Loucy (cell line): ENCODE results near the gene TUBB4B.

Experiments
- H2AFZ ChIP-seq: fragments of 200-600 bp; sonication (generic); 2 replicates; pipeline ENCODE4 v1.6.0; 2016; ENCODE audit warnings: antibody characterized with exemption, mild to moderate bottlenecking, low read length, moderate library complexity
- H3F3A ChIP-seq: fragments of 200-600 bp; 2 replicates; pipeline ENCODE4 v1.6.0; 2016; ENCODE audit warnings: antibody characterized with exemption, low read depth, mild to moderate bottlenecking
- H3K27me3 ChIP-seq: fragments of 200-600 bp; sonication (generic); 2 replicates; pipeline ENCODE4 v1.6.1; 2014; ENCODE audit warnings: low read length, mild to moderate bottlenecking; ENCODE audit not compliant: insufficient read depth, poor library complexity, severe bottlenecking
- H3K36me3 ChIP-seq: fragments of 200-600 bp; sonication (generic); 2 replicates; pipeline ENCODE4 v1.6.1; 2016; ENCODE audit warnings: low read length; ENCODE audit not compliant: insufficient read depth
- H3K4me1 ChIP-seq: fragments of 200-600 bp; sonication (generic); 2 replicates; pipeline ENCODE4 v1.5.1; 2014; ENCODE audit warnings: low read length, mild to moderate bottlenecking; ENCODE audit not compliant: insufficient read depth, poor library complexity, severe bottlenecking
- H3K4me2 ChIP-seq: fragments of 200-600 bp; sonication (generic); 2 replicates; pipeline ENCODE4 v1.6.0; 2014; ENCODE audit warnings: antibody characterized with exemption, low read length, low read depth, mild to moderate bottlenecking; ENCODE audit not compliant: poor library complexity, severe bottlenecking
- H3K4me3 ChIP-seq: fragments of 200-600 bp; sonication (generic); 2 replicates; pipeline ENCODE4 v1.5.1; 2014; ENCODE audit warnings: low read length, mild to moderate bottlenecking, mixed read lengths; ENCODE audit not compliant: poor library complexity, severe bottlenecking
- H3K79me2 ChIP-seq: fragments of 200-600 bp; sonication (generic); 2 replicates; pipeline ENCODE4 v1.6.1; 2014; ENCODE audit warnings: low read length; ENCODE audit not compliant: insufficient read depth
- H3K9ac ChIP-seq: fragments of 200-600 bp; sonication (generic); 2 replicates; pipeline ENCODE4 v1.6.0; 2014; ENCODE audit warnings: mild to moderate bottlenecking, low read depth, low read length, moderate library complexity; ENCODE audit not compliant: poor library complexity, severe bottlenecking
- H3K9me2 ChIP-seq: fragments of 200-600 bp; sonication (generic); replicated peaks from 2 replicates; pipeline ENCODE4 v1.6.1; 2016; ENCODE audit warnings: low read depth, low read length, mixed read lengths
- H3K9me3 ChIP-seq: fragments of 200-600 bp; sonication (generic); 2 replicates; pipeline ENCODE4 v1.6.1; 2014; ENCODE audit warnings: mild to moderate bottlenecking, antibody characterized with exemption, low read length, low read depth; ENCODE audit not compliant: insufficient read depth
- H4K20me1 ChIP-seq: fragments of 200-600 bp; sonication (generic); 2 replicates; pipeline ENCODE4 v1.6.0; 2014; ENCODE audit warnings: antibody characterized with exemption, low read length, mild to moderate bottlenecking; ENCODE audit not compliant: insufficient read depth, poor library complexity, severe bottlenecking
- CTCF ChIP-seq: fragments of 200-600 bp; sonication (generic); conservative IDR thresholded peaks from 2 replicates; pipeline ENCODE4 v1.5.1; 2014; ENCODE audit warnings: mild to moderate bottlenecking, antibody characterized with exemption, low read length
- EZH2phosphoT487 ChIP-seq: fragments of 200-600 bp; IDR thresholded peaks from 2 replicates; pipeline ENCODE4 v1.6.1; 2018; ENCODE audit warnings: antibody characterized with exemption, mild to moderate bottlenecking, moderate library complexity, borderline replicate concordance

TUBB4B gene

GRCh38 chr9:137225699-137226331 lies 15.3 kb upstream of the TUBB4B start:
- Histone ChIP-seq H3K9ac (peak overlapping the region; percentile 97), H3K4me1 (peaks cover 21% of the 10 kb centered on the region), H3K9me2 (no peaks in the 10 kb centered on the region), H3K9me3 (no peaks in the 10 kb centered on the region), H3F3A (no peaks in the 10 kb centered on the region), H3K4me2 (peak overlapping the region; percentile 98), H3K36me3 (no peaks in the 10 kb centered on the region), H2AFZ (no peak overlapping the region), H3K4me3 (no peak overlapping the region), H4K20me1 (no peaks in the 10 kb centered on the region), H3K79me2 (no peaks in the 10 kb centered on the region), H3K27me3 (no peaks in the 10 kb centered on the region)
- TF ChIP-seq CTCF (no peak), EZH2phosphoT487 (no peak)

GRCh38 chr9:137226338-137227053 lies 14.6 kb upstream of the TUBB4B start:
- Histone ChIP-seq H3K4me2 (no peak overlapping the region), H2AFZ (no peak overlapping the region), H3K79me2 (no peaks in the 10 kb centered on the region), H3K4me1 (peaks cover 21% of the 10 kb centered on the region), H3K27me3 (no peaks in the 10 kb centered on the region), H3K9ac (peak overlapping the region; percentile 36), H3K4me3 (no peak overlapping the region), H3K9me2 (no peaks in the 10 kb centered on the region), H3K36me3 (no peaks in the 10 kb centered on the region), H3K9me3 (no peaks in the 10 kb centered on the region), H3F3A (no peaks in the 10 kb centered on the region), H4K20me1 (no peaks in the 10 kb centered on the region)
- no peak for TF ChIP-seq CTCF
- no peak for TF ChIP-seq EZH2phosphoT487

- peak within 1 kb of the TSS; percentile 36 for H3K9ac ChIP-seq
- TF ChIP-seq CTCF (peak; percentile 89), EZH2phosphoT487 (no peak)
Observed at GRCh38 chr9:137227054-137227852, 13.8 kb upstream of the TUBB4B start, which contains the start of gene RNF224. Gene RNF224 (plus strand): TSS chr9:137227502. CDS start chr9:137228336, 834 bp downstream.

More at GRCh38 chr9:137227054-137227852, 13.8 kb upstream of the TUBB4B start, which contains the start of gene RNF224:
- no peak within 1 kb of the TSS for H3K4me2 ChIP-seq
- no peaks in the 10 kb centered on the region for H3F3A ChIP-seq
- no peaks in the 10 kb centered on the region for H3K79me2 ChIP-seq
- no peaks in the 10 kb centered on the region for H3K27me3 ChIP-seq
- H4K20me1 ChIP-seq, result no peaks in the 10 kb centered on the region
- H3K9me2 ChIP-seq, result no peaks in the 10 kb centered on the region
- H3K36me3 ChIP-seq, result no peaks in the 10 kb centered on the region
- H3K4me1 ChIP-seq, result peaks cover 21% of the 10 kb centered on the region
- H2AFZ ChIP-seq, result no peak within 1 kb of the TSS
- no peak within 1 kb of the TSS for H3K4me3 ChIP-seq
- H3K9me3 ChIP-seq, result no peaks in the 10 kb centered on the region
